Measurements from ENCODE around the gene DHX30. TPM values are rescaled to one million over a fixed set of nuclear protein-coding genes. Genes with fewer than 3 reads are reported as not detected.
"Not testable (repeated sequence)": the region's sequence is repeated elsewhere in the genome, so short reads cannot be mapped to it uniquely, and the experiment has no call there.

DHX30 gene
- total RNA-seq, 1 donor from 2014 or later: 99.2 TPM

DNA sequence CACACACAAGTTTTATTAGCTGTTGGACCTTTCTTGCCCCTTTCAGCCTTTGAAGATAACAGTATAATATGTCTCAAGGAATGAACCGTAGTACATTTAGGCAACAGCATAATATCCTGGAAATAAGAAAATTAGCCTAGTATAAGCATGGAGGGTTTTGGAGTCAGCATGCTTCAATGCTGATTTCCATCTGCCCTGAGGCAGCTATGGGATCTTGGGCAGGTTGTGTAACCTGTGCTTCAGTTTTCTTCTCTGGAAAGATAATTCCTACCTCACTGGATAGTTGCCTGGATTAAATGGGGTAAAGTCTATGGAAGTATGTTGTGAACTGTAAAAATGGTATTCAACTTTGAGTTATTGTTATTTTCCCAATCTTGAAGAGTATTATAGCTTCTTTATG lies 1.6 kb downstream of the DHX30 start:
- intact Hi-C loops (cut with micrococcal nuclease): loop anchor here (5.0 kb wide), 1 partner anchor 422 kb away; the partner anchor contains the start of gene PTPN23

DNA sequence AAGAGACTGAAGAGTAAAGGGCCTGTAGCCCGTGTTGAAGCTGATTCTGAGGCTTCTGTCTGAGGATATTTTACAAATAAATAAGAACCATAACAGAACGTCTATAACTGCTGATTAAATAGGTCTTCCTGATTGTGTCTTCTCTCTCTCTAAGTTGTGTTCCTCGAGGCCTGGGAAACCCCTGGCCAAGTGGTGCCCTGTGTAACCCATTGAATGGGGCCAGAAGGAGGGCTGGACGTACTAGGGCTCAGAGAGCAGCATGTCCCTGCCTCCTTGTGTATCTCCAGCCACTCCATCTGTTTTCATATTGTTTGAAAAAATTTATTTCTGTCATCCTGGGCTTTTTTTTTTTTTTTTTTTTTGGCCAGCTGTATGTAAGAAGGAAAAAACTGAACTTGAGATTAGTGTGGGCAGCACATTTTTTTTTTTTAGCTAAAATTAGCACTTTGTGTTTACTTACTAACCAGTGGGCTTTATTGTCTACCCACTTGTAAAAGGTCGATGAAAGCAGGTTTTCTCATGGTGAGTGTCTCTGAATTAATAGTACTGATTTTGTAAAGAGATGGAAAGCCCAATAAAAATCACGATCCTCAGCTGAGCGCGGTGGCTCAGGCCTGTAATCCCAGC lies 10.7 kb downstream of the DHX30 start:
- intact Hi-C loops (cut with micrococcal nuclease): no loop called here

DNA sequence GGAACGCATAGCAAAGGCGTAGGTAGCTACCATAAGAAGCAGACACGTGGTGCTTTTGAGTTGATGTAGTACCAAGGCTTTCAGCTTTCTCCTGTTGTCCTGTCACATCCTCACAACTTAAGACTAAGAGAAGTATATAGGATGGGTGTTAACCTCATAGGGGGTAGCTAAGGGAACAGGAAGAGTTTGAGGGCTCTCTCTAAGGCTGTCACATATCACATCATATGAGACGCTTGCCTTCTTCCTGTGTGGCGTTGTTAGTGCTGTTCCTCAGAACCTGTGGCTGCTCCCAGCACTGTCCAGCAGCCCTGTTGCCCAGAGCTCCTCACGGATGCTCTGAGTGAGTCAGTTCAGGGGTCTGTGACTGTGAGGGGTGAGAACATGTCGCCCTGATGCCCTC lies 14.7 kb downstream of the DHX30 start:
- intact Hi-C loops (cut with micrococcal nuclease): no loop called here

DNA sequence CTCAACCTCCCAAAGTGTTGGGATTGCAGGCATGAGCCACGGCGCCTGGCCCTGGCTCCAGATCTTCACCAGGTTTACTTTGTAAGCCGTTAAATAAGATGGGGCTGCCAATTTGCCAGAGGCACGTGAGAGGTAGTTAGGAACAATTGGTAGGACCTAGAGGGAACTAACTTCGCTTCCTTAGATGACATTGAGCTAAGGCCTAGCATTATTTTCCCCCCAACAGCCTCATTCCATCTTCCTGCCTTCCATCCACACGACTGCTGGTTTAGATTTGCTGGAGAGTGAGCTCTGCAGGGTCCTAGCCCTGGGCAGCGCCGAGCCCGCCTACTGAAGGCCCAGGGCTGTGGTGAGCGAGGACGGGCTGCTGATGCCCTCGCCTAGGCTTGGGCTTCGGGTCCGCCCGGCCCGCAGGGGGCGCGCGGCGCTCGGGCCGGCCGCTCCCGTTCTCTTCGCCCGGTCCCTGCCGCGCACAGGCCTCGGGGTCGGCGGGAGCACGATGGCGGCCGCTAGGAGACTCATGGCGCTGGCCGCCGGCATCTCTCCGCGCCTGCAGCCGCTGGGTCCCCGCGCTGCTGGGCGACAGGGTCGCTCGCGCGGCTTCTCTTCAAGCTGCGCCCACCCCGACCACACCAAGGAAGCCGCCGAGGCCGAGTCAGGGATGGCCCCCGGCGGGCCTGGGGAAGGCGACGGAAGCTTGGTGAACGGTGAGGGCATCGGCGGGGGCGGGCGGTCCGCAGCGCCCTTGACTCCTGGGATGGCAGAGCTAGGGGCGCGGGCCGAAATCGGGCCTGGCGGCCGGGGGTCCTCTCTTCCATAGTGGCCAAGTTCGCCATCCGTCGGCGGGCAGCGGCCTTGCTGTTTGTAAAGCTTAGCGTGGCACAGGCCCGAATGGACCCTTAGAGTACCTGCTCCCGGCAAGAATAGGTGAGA lies 21.9 kb downstream of the DHX30 start:
- intact Hi-C loops (cut with micrococcal nuclease): loop anchor here (1.0 kb wide), 5 partner anchors 22 to 326 kb away; partner anchors contain the start of gene DHX30

DNA sequence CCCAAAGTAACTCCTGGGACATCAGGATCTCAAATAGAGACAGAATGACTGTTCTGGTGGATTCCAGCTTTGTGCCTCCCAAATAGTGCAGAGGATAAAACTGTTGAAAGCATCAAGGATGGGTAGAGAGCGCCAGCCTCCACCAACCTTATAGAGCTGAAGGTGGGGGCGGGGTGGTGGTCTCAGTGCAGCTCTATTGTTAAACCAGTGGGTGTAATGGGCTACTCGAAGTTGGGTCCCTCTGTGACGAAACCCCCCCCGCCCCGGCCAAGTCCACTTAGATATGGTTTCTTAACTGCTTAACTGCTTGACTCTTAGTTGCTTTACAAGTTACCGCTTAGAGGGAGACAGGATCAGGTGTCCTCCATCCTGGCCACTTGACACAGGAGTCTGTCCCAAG lies 22.7 kb downstream of the DHX30 start:
- intact Hi-C loops (cut with micrococcal nuclease): loop anchor here (1.0 kb wide), 2 partner anchors 264 to 303 kb away; no protein-coding TSS in a partner anchor

DNA sequence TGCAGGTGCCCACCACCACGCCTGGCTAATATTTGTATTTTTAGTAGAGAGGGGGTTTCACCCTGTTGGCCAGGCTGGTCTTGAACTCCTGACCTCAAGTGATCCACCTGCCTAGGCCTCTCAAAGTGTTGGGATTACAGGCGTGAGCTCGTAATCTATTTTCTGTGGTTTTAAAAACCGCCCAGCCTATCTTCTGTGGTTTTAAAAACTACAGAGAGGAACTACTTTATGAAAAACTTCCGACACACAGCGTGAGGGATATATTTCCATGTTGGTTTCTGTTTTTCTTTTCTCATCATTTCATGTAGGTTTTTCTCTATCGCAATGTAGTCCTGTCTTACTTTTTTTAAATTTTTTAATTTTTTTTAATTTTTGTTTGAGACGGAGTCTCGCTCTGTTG lies 26.5 kb downstream of the DHX30 start:
- intact Hi-C loops (cut with micrococcal nuclease): not testable (repeated sequence)

DNA sequence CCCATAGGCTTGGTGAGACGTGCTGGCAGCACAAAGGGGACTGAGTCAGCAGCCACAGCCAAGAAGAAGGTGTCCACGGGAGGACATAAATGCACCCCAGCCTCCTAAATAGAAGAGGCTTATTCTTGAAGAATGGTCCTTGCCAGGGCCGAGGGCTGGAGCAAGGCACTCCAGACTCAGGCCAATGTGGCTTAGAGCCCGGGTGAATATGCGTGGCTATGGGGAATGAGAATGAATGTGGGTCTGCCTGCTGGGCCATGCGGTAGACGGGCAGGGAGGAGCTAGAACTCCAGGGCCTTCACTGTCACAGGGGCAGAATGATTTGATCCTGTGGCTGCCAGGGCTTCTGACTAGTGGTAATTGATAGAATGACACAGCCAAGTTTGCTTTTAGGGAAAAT lies 34.0 kb downstream of the DHX30 start:
- intact Hi-C loops (cut with micrococcal nuclease): loop anchor here (1.0 kb wide), 3 partner anchors 153 to 321 kb away; no protein-coding TSS in a partner anchor

GRCh38 chr3:47838503-47838902 lies 35.6 kb downstream of the DHX30 start:
- intact Hi-C loops (cut with micrococcal nuclease): no loop called here

DNA sequence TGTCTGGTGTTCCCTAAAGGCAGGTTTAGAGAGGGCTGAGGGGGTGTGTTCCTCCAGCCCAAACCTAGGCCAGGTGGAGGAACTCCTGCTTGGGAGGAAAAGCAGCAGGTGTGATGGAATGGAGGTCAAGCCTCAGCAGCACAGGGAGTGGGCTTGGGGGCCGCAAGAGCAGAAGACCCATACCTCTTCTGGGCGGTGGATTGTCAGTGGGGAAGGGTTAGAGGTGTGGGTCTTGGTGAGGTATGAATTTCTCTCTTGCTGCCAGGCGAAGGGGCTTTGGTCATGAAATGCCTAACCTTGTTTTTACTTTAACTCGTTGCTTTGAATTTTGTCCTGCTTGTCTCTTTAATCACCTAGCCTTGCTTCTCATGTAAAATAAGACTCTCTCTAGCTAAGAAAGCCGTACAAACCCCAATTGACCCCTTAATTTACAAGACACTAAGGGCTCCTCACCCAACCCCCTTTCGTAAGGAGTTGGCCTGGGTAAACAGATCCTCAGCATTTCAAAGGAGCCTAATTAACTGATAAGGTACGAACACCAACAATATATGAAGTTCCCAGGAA lies 38.9 kb downstream of the DHX30 start:
- intact Hi-C loops (cut with micrococcal nuclease): no loop called here

DNA sequence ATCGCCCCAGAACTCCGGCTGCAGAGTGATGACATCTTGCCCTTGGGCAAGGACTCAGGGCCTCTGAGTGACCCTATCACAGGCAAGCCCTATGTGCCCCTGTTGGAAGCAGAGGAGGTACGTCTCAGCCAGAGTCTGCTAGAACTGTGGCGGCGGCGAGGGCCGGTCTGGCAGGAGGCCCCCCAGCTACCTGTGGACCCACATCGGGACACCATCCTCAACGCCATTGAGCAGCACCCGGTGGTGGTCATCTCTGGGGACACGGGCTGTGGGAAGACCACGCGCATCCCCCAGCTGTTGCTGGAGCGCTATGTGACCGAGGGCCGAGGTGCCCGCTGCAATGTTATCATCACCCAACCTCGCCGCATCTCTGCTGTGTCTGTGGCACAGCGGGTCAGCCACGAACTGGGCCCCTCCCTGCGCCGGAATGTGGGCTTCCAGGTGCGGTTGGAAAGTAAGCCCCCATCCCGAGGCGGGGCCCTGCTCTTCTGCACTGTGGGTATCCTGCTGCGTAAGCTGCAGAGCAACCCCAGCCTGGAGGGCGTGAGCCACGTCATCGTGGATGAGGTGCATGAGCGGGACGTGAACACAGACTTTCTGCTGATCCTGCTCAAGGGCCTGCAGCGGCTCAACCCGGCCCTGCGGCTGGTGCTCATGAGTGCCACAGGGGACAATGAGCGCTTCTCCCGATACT lies 43.4 kb downstream of the DHX30 start:
- intact Hi-C loops (cut with micrococcal nuclease): no loop called here

DNA sequence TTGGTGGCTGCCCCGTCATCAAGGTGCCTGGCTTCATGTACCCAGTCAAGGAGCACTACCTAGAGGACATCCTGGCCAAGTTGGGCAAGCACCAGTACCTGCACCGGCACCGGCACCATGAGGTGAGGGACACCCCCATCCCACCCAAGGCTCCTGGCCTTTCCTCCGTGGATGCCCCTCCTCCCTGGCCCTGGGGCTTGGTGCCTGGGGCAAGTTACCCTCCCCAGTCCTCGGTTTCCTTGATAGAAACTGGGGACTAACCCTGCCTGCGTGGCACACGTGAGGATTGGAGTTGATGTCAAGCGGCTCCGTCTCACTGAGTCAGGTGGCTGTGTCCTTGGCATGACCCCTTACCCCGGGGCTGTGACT lies 43.9 kb downstream of the DHX30 start:
- intact Hi-C loops (cut with micrococcal nuclease): no loop called here

GRCh38 chr3:47847260-47847659 lies 44.3 kb downstream of the DHX30 start:
- intact Hi-C loops (cut with micrococcal nuclease): no loop called here

DNA sequence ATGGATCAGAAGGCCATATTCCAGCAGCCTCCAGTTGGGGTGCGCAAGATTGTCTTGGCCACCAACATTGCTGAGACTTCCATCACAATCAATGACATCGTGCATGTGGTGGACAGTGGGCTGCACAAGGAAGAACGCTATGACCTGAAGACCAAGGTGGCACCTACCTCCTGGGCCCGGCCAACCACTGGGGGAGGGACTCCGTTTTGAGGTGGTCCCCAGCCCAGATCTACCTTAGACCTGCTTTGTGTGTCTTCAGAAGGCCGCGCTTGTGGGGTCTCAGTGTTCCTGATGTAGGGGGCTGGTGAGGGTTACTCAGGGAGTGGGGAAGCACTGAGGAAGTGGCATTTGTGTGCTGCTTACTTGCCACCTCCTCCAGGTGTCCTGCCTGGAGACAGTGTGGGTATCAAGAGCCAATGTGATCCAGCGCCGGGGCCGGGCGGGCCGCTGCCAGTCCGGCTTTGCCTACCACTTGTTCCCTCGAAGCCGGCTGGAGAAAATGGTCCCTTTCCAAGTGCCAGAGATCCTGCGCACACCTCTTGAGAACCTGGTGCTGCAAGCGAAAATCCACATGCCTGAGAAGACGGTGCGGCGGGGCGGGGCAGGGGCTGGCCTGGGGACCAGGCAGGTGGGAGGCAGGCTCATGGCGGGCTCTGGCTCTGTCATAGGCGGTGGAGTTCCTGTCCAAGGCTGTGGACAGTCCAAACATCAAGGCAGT lies 45.0 kb downstream of the DHX30 start:
- intact Hi-C loops (cut with micrococcal nuclease): no loop called here

- intact Hi-C loops (cut with micrococcal nuclease): no loop called here
Observed at GRCh38 chr3:47848599-47849117, 45.7 kb downstream of the DHX30 start.

GRCh38 chr3:47849186-47849698 lies 46.3 kb downstream of the DHX30 start:
- intact Hi-C loops (cut with micrococcal nuclease): no loop called here

GRCh38 chr3:47849699-47850563 lies 47.0 kb downstream of the DHX30 start:
- intact Hi-C loops (cut with micrococcal nuclease): no loop called here

GRCh38 chr3:47850564-47851410 lies 47.8 kb downstream of the DHX30 start:
- intact Hi-C loops (cut with micrococcal nuclease): no loop called here

GRCh38 chr3:47851888-47852603 lies 49.1 kb downstream of the DHX30 start:
- intact Hi-C loops (cut with micrococcal nuclease): no loop called here

All from T-helper 1 cell treated with Interleukin-12 subunit alpha and Interleukin-12 subunit beta and Interleukin-4 antibody, amounts not matched to agents 30 ng/mL and 1 ng/mL, for 36 hours (primary cell).